ENCODE results near the gene GPR152.

The GPR152 gene

DNA sequence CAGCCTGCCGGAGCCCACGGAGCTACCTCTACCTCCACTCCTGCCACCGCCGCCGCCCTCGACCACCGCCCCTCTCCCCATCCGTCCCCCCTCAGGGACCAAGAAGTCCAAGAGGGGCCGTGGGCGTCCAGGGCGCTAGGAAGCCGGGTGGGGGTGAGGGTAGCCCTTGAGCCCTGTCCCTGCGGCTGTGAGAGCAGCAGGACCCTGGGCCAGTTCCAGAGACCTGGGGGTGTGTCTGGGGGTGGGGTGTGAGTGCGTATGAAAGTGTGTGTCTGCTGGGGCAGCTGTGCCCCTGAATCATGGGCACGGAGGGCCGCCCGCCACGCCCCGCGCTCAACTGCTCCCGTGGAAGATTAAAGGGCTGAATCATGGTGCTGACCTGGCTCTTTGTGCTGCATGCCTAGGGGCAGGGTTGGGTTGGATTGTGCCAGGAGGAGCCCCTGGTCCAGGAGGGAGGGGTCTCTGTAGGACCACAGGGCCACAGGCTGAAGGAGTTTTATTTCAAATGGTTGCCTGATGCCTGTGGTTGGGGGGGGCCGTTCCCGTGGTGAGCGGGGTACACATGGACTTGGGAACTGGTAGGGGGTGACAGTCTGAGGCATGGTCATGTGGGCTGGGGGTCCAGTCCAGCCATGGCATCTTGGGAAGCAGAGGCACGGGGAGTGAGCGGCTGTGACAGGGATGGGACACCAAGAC is 17.4 kb downstream of the GPR152 start:
- H4K20me1 ChIP-seq (ENCODE audit: insufficient read depth, low read length), result no peaks in the 10 kb centered on the region
- H3K36me3 ChIP-seq (ENCODE audit: insufficient read depth, low read length), result peaks cover 55% of the 10 kb centered on the region
- H3K9me3 ChIP-seq (ENCODE audit: low read length), result no peaks in the 10 kb centered on the region
- no peak overlapping the region for H2AFZ ChIP-seq (ENCODE audit: low read length)
- H3K27me3 ChIP-seq (ENCODE audit: insufficient read depth, low read length), result no peaks in the 10 kb centered on the region
- H3K27ac ChIP-seq (ENCODE audit: low read depth, low read length, poor library complexity, severe bottlenecking), result peak overlapping the region; percentile 97
- TF ChIP-seq EZH2 (IDR thresholded peaks at IDR 0.05; ENCODE audit: borderline replicate concordance, low read length) (no peak), CTCF (IDR thresholded peaks at IDR 0.05; ENCODE audit: low read length) (no peak)
- H3K79me2 ChIP-seq (ENCODE audit: insufficient read depth, low read length), result no peaks in the 10 kb centered on the region
- peaks cover 90% of the 10 kb centered on the region for H3K4me1 ChIP-seq (ENCODE audit: insufficient read depth, low read length, severe bottlenecking)
- H3K9me2 ChIP-seq (ENCODE audit: low read depth, low read length), result no peaks in the 10 kb centered on the region
- H3K9ac ChIP-seq (ENCODE audit: low read length), result peak overlapping the region; percentile 92
- H3K4me3 ChIP-seq (ENCODE audit: low read depth, low read length, poor library complexity, severe bottlenecking), result peak overlapping the region; percentile 79
- peak overlapping the region; percentile 89 for H3K4me2 ChIP-seq (ENCODE audit: low read length)
- H3F3A ChIP-seq (ENCODE audit: insufficient read depth, low read length), result no peaks in the 10 kb centered on the region

- Histone ChIP-seq H3F3A (ENCODE audit: insufficient read depth, low read length) (no peaks in the 10 kb centered on the region), H3K4me1 (ENCODE audit: insufficient read depth, low read length, severe bottlenecking) (peaks cover 90% of the 10 kb centered on the region), H3K4me2 (ENCODE audit: low read length) (peak overlapping the region; percentile 89)
Observed at GRCh38 chr11:67434395-67434881, 18.1 kb downstream of the GPR152 start.

More at GRCh38 chr11:67434395-67434881, 18.1 kb downstream of the GPR152 start:
- Histone ChIP-seq H3K36me3 (ENCODE audit: insufficient read depth, low read length) (peaks cover 63% of the 10 kb centered on the region), H3K79me2 (ENCODE audit: insufficient read depth, low read length) (peaks cover under 1% of the 10 kb centered on the region; the same call in 1 of the 2 replicates), H3K4me3 (ENCODE audit: low read depth, low read length, poor library complexity, severe bottlenecking) (peak overlapping the region; percentile 79), H3K27me3 (ENCODE audit: insufficient read depth, low read length) (no peaks in the 10 kb centered on the region), H3K9me3 (ENCODE audit: low read length) (no peaks in the 10 kb centered on the region), H3K9ac (ENCODE audit: low read length) (peak overlapping the region; percentile 92; the same call in 1 of the 2 replicates), H3K9me2 (ENCODE audit: low read depth, low read length) (no peaks in the 10 kb centered on the region), H4K20me1 (ENCODE audit: insufficient read depth, low read length) (no peaks in the 10 kb centered on the region), H3K27ac (ENCODE audit: low read depth, low read length, poor library complexity, severe bottlenecking) (peak overlapping the region; percentile 97), H2AFZ (ENCODE audit: low read length) (no peak overlapping the region)
- TF ChIP-seq EZH2 (IDR thresholded peaks at IDR 0.05; ENCODE audit: borderline replicate concordance, low read length) (no peak), CTCF (IDR thresholded peaks at IDR 0.05; ENCODE audit: low read length) (no peak)

All from OCI-LY1 (cell line).